IMR-90 (cell line): ENCODE results near the gene SHISA8. TPM values are rescaled to one million over a fixed set of nuclear protein-coding genes. Genes with fewer than 3 reads are reported as not detected.

Source experiments
- ATAC-seq: fragments of 200-7000 bp; cut with Tn5 transposase; 2 replicates; pipeline ENCODE4 v1.9.1; 2020; ENCODE audit warnings: low read depth, mild to moderate bottlenecking, moderate library complexity
- BruUV-seq: library from RNA; stranded (reverse); fragments of 400-500 nt; replicated peaks from 2 replicates; lab custom pipeline; 2021; lab: Mats Ljungman, UMichigan
- CTCF ChIA-PET: fragments of 300-600 bp; formaldehyde crosslinking; extraction: SDS; loops from one replicate; lab custom pipeline; 2021; ENCODE audit warnings: antibody characterized with exemption; lab: Yijun Ruan, JAX
- POLR2A ChIA-PET: fragments of 300-600 bp; sonication (Branson Sonifier 250); formaldehyde crosslinking; loops from one replicate; lab custom pipeline; 2022; ENCODE audit warnings: antibody characterized with exemption; ENCODE audit not compliant: unreplicated experiment; lab: Charles Lee
- DNase-seq: peaks from one replicate; pipeline ENCODE4 v3.0.0; 2013
- H2AFZ ChIP-seq: replicated peaks from 2 replicates; pipeline ENCODE3; 2013; ENCODE audit warnings: low read length, mild to moderate bottlenecking; ENCODE audit not compliant: poor library complexity
- H2AK5ac ChIP-seq: 2 replicates; pipeline ENCODE4 v1.6.1; 2013; ENCODE audit warnings: low read depth, low read length, inconsistent platforms
- H2AK9ac ChIP-seq: replicated peaks from 2 replicates; pipeline ENCODE3; 2013; ENCODE audit warnings: mild to moderate bottlenecking, low read depth, low read length, moderate library complexity; ENCODE audit not compliant: poor library complexity
- H2BK120ac ChIP-seq: 2 replicates; pipeline ENCODE4 v1.6.1; 2013; ENCODE audit warnings: low read depth, low read length, inconsistent platforms
- H2BK15ac ChIP-seq: 3 replicates; pipeline ENCODE4 v1.6.1; 2013; ENCODE audit warnings: low read depth, low read length, inconsistent platforms
- H2BK20ac ChIP-seq: 2 replicates; pipeline ENCODE4 v1.6.1; 2013; ENCODE audit warnings: low read depth, mild to moderate bottlenecking, inconsistent platforms, low read length, moderate library complexity
- H2BK5ac ChIP-seq: 2 replicates; pipeline ENCODE4 v1.6.1; 2013; ENCODE audit warnings: mild to moderate bottlenecking, low read depth, low read length, inconsistent platforms; ENCODE audit not compliant: poor library complexity, severe bottlenecking
- H3K14ac ChIP-seq: replicated peaks from 2 replicates; pipeline ENCODE4 v1.6.1; 2013; ENCODE audit warnings: low read depth, low read length, inconsistent platforms
- H3K18ac ChIP-seq: 2 replicates; pipeline ENCODE4 v1.6.1; 2013; ENCODE audit warnings: low read depth, low read length, control low read depth
- H3K23ac ChIP-seq: 2 replicates; pipeline ENCODE4 v1.6.1; 2013; ENCODE audit warnings: low read depth, low read length, inconsistent platforms
- H3K27ac ChIP-seq: 2 replicates; pipeline ENCODE4 v1.5.1; 2013; ENCODE audit warnings: mild to moderate bottlenecking, control low read depth, low read length; ENCODE audit not compliant: insufficient read depth
- H3K27me3 ChIP-seq: 2 replicates; pipeline ENCODE4 v1.6.1; 2013; ENCODE audit warnings: low read length; ENCODE audit not compliant: control insufficient read depth, insufficient read depth
- H3K36me3 ChIP-seq: 2 replicates; pipeline ENCODE4 v1.6.1; 2013; ENCODE audit warnings: low read length, mixed read lengths; ENCODE audit not compliant: control insufficient read depth, insufficient read depth
- H3K4ac ChIP-seq: 2 replicates; pipeline ENCODE4 v1.6.1; 2013; ENCODE audit warnings: low read depth, low read length, inconsistent platforms
- H3K4me1 ChIP-seq: 2 replicates; pipeline ENCODE4 v1.6.1; 2013; ENCODE audit warnings: low read length, mixed read lengths; ENCODE audit not compliant: control insufficient read depth, insufficient read depth
- H3K4me2 ChIP-seq: 2 replicates; pipeline ENCODE4 v1.6.1; 2013; ENCODE audit warnings: low read depth, mild to moderate bottlenecking, control low read depth, low read length, moderate library complexity
- H3K4me3 ChIP-seq: 2 replicates; pipeline ENCODE4 v1.5.1; 2013; ENCODE audit warnings: low read depth, mild to moderate bottlenecking, control low read depth, low read length, moderate library complexity; ENCODE audit not compliant: insufficient read depth
- H3K56ac ChIP-seq: 2 replicates; pipeline ENCODE4 v1.6.1; 2013; ENCODE audit warnings: low read length, inconsistent platforms; ENCODE audit not compliant: insufficient read depth; ENCODE audit errors: extremely low read depth
- H3K79me1 ChIP-seq, 2 experiments: 2 replicates each; pipeline ENCODE4 v1.6.1; 2013; ENCODE audit warnings: low read length in 2 of 2, inconsistent platforms in 1 of 2, low read depth in 1 of 2
- H3K9ac ChIP-seq: 2 replicates; pipeline ENCODE4 v1.6.1; 2013; ENCODE audit warnings: low read depth, low read length, control low read depth
- H3K9me1 ChIP-seq: 2 replicates; pipeline ENCODE4 v1.6.1; 2013; ENCODE audit warnings: low read length, inconsistent platforms; ENCODE audit not compliant: insufficient read depth
- H3K9me3 ChIP-seq: 2 replicates; pipeline ENCODE4 v1.6.1; 2013; ENCODE audit warnings: low read length; ENCODE audit not compliant: control insufficient read depth, insufficient read depth
- H4K20me1 ChIP-seq: 2 replicates; pipeline ENCODE4 v1.6.1; 2013; ENCODE audit warnings: low read length, inconsistent platforms; ENCODE audit not compliant: insufficient read depth
- H4K5ac ChIP-seq: 2 replicates; pipeline ENCODE4 v1.6.1; 2013; ENCODE audit warnings: mild to moderate bottlenecking, low read depth, low read length, control low read depth
- H4K8ac ChIP-seq, 2 experiments: 2 replicates each; pipeline ENCODE4 v1.6.1; 2013; ENCODE audit warnings: low read depth in 2 of 2, low read length in 2 of 2, control low read depth in 1 of 2, inconsistent platforms in 1 of 2
- H4K91ac ChIP-seq: 2 replicates; pipeline ENCODE4 v1.6.1; 2013; ENCODE audit warnings: low read depth, low read length, inconsistent platforms; ENCODE audit not compliant: insufficient read depth
- CEBPB ChIP-seq: IDR thresholded peaks from 2 replicates; pipeline ENCODE4 v1.6.1; 2012; ENCODE audit warnings: low read depth, low read length, improper control_type of control experiment
- CHD1 ChIP-seq: IDR thresholded peaks from 2 replicates; pipeline ENCODE4 v1.6.1; 2012; ENCODE audit warnings: low read depth, low read length, improper control_type of control experiment
- ELK1 ChIP-seq: fragments of 150-350 bp; IDR thresholded peaks from 2 replicates; pipeline ENCODE4 v1.6.1; 2016; ENCODE audit warnings: low read depth, mild to moderate bottlenecking, low read length, moderate library complexity, borderline replicate concordance
- MAFK ChIP-seq: IDR thresholded peaks from 2 replicates; pipeline ENCODE4 v1.6.1; 2012; ENCODE audit warnings: low read depth, low read length, improper control_type of control experiment
- MAZ ChIP-seq: IDR thresholded peaks from 2 replicates; pipeline ENCODE4 v1.6.1; 2012; ENCODE audit warnings: low read depth, mild to moderate bottlenecking, low read length, improper control_type of control experiment, moderate library complexity, borderline replicate concordance
- NFE2L2 ChIP-seq: fragments of 150-350 bp; IDR thresholded peaks from 2 replicates; pipeline ENCODE4 v1.6.1; 2016; ENCODE audit warnings: low read depth, mild to moderate bottlenecking, low read length
- POLR2A ChIP-seq: IDR thresholded peaks from 2 replicates; pipeline ENCODE4 v1.6.1; 2012; ENCODE audit warnings: mild to moderate bottlenecking, low read depth, low read length
- RAD21 ChIP-seq: IDR thresholded peaks from 2 replicates; pipeline ENCODE4 v1.6.1; 2012; ENCODE audit warnings: low read length, improper control_type of control experiment
- RCOR1 ChIP-seq: IDR thresholded peaks from 2 replicates; pipeline ENCODE4 v1.6.1; 2012; ENCODE audit warnings: mild to moderate bottlenecking, low read length, improper control_type of control experiment; ENCODE audit not compliant: insufficient replicate concordance
- RFX5 ChIP-seq: IDR thresholded peaks from 2 replicates; pipeline ENCODE4 v1.8.0; 2012; ENCODE audit warnings: low read depth, mild to moderate bottlenecking, low read length, moderate library complexity
- SMC3 ChIP-seq: fragments of 150-350 bp; IDR thresholded peaks from 2 replicates; pipeline ENCODE4 v1.6.1; 2016; ENCODE audit warnings: low read depth, mild to moderate bottlenecking, antibody characterized with exemption, low read length, moderate library complexity
- WGBS, 2 experiments: methylation state at CpG; one replicate each; pipeline versions ENCODE4 v1.1.5 to v1.1.7; 2013; ENCODE audit warnings: missing lambda C conversion rate in 2 of 2; ENCODE audit not compliant: insufficient read length in 1 of 2; ENCODE audit errors: extremely low coverage in 2 of 2; 5-methylcytosine and 5-hydroxymethylcytosine counted together
- dilution Hi-C: fragments of 300-500 bp; cut with HindIII; formaldehyde crosslinking; loops from one replicate; pipeline ENCODE4 v1.14.3; 2018; ENCODE audit warnings: low sequenced_read_pairs; ENCODE audit not compliant: unreplicated experiment
- in situ Hi-C: fragments of 300-500 bp; cut with MboI; formaldehyde crosslinking; loops from 3 replicates; pipeline ENCODE4 v1.14.3; 2019; ENCODE audit warnings: low sequenced_read_pairs, inconsistent platforms, mixed read lengths
- intact Hi-C: fragments of 100-400 bp; cut with micrococcal nuclease; formaldehyde crosslinking; loops from 2 replicates; pipeline ENCODE4 v1.10.0; 2022
- polyA plus RNA-seq, 3 experiments: library from polyadenylated mRNA; depleted of rRNA; stranded (reverse); fragments of >200 nt; gene quantifications; 2 replicates each; pipeline ENCODE4 v1.2.3, GENCODE V29; 2012; ENCODE audit warnings: low replicate concordance in 1 of 3
- total RNA-seq: library from RNA; depleted of rRNA; stranded (reverse); fragments of >200 nt; gene quantifications from 2 replicates; pipeline ENCODE4 v1.2.3, GENCODE V29; 2012

The SHISA8 gene
- total and polyA plus RNA-seq, 2 of the 4 experiments (the other 2 are of a cell fraction) = not detected

- Histone ChIP-seq H2AK5ac (no peak overlapping the region), H4K20me1 (no peaks in the 10 kb centered on the region), H3K18ac (no peak overlapping the region), H2AK9ac (no peak overlapping the region), H3K56ac (no peak overlapping the region), H3K27me3 (no peaks in the 10 kb centered on the region), H3K4me2 (no peak overlapping the region), H3K23ac (no peak overlapping the region), H4K5ac (no peak overlapping the region), H3K9me3 (no peaks in the 10 kb centered on the region), H2BK15ac (no peak overlapping the region), H2BK120ac (no peak overlapping the region), H3K79me1 (no peaks in the 10 kb centered on the region), H3K14ac (no peak overlapping the region), H3K4me3 (no peak overlapping the region), H2BK5ac (no peak overlapping the region), H3K27ac (no peak overlapping the region), H4K91ac (no peak overlapping the region), H3K9ac (no peak overlapping the region), H4K8ac (no peak overlapping the region), H2BK20ac (no peak overlapping the region), H3K36me3 (peaks cover 47% of the 10 kb centered on the region), H2AFZ (no peak overlapping the region), H3K4ac (no peak overlapping the region), H3K4me1 (peaks cover 4% of the 10 kb centered on the region), H3K9me1 (peaks cover 2% of the 10 kb centered on the region; the same call in 1 of the 2 replicates)
- no peak for TF ChIP-seq CEBPB
- TF ChIP-seq MAZ = no peak
- TF ChIP-seq CHD1 = no peak
- no peak for TF ChIP-seq RFX5
- TF ChIP-seq ELK1 = no peak
- no peak for TF ChIP-seq MAFK
- no peak for TF ChIP-seq NFE2L2
- no peak for TF ChIP-seq RAD21
- no peak for TF ChIP-seq RCOR1
- no peak for TF ChIP-seq POLR2A
- TF ChIP-seq SMC3 = no peak
- no TSS peak for BruUV-seq
- CTCF ChIA-PET = no interaction called here
- dilution Hi-C loops = no loop called here
- 94% methylated on average over 14 of the region's 16 CpGs; no CpG with 5 or more reads in 1 of the 2 experiments for WGBS, 2 experiments
- no peak for DNase-seq
- no peak for ATAC-seq
- POLR2A ChIA-PET = no interaction called here
- intact Hi-C loops = no loop called here
- in situ Hi-C loops = no loop called here
Measured at GRCh38 chr22:41880653-41881052, 34.2 kb downstream of the SHISA8 start.
